Cardiac muscle cell (in vitro differentiated cells and primary cell): ENCODE measurements around the gene NEUROD1. TPM values are rescaled to one million over a fixed set of nuclear protein-coding genes. Genes with fewer than 3 reads are reported as not detected.

Experiments used
- DNase-seq, 2 donors: peaks; one replicate each; pipeline versions ENCODE4 v3.0.0 to v3.0.0-alpha.2; 2010 to 2017; ENCODE audit warnings: low read depth in 1 of 2, low spot score in 1 of 2
- H3K27ac ChIP-seq: fragments of 200-600 bp; sonication (generic); 2 replicates; pipeline ENCODE4 v1.5.1; 2016
- H3K27me3 ChIP-seq: fragments of 200-600 bp; sonication (generic); 2 replicates; pipeline ENCODE4 v1.6.0; 2016; ENCODE audit warnings: control low read depth
- H3K36me3 ChIP-seq: fragments of 200-600 bp; sonication (generic); 2 replicates; pipeline ENCODE4 v1.5.1; 2016; ENCODE audit warnings: control low read depth
- H3K4me1 ChIP-seq: fragments of 200-600 bp; sonication (generic); 2 replicates; pipeline ENCODE4 v1.8.1; 2017; ENCODE audit warnings: low read depth, mild to moderate bottlenecking, mixed run types
- H3K4me3 ChIP-seq: fragments of 200-600 bp; sonication (generic); 2 replicates; pipeline ENCODE4 v1.5.1; 2016; ENCODE audit warnings: mild to moderate bottlenecking
- H3K9me3 ChIP-seq: fragments of 200-600 bp; sonication (generic); 2 replicates; pipeline ENCODE4 v1.5.1; 2017; ENCODE audit warnings: low read depth, mild to moderate bottlenecking, control low read depth
- CTCF ChIP-seq: IDR thresholded peaks from 2 replicates; pipeline ENCODE4 v1.5.1; 2012; ENCODE audit warnings: low read depth, mild to moderate bottlenecking, low read length
- polyA plus RNA-seq: library from polyadenylated mRNA; unstranded; fragments of >200 nt; fragmentation: Nextera tagmentation; extraction: Ambion mirVana; gene quantifications from 2 replicates; pipeline ENCODE4 v1.2.1, GENCODE V29; 2016
- total RNA-seq: library from RNA; depleted of rRNA; stranded (reverse); fragments of >200 nt; gene quantifications from 2 replicates; pipeline ENCODE4 v1.2.3, GENCODE V29; 2016

NEUROD1 gene
- total and polyA plus RNA-seq, 2 experiments from 2014 or later, result not detected

- Histone ChIP-seq H3K27ac (no peak overlapping the region), H3K4me1 (no peaks in the 10 kb centered on the region), H3K36me3 (no peaks in the 10 kb centered on the region), H3K27me3 (no peaks in the 10 kb centered on the region), H3K4me3 (no peak overlapping the region), H3K9me3 (no peaks in the 10 kb centered on the region)
- no peak for TF ChIP-seq CTCF
- DNase-seq, result peak in 1 of 2 donors; percentile 29
These were observed 52.8 kb downstream of the NEUROD1 start for GRCh38 chr2:181627545-181627944.

- Histone ChIP-seq H3K27me3 (peaks cover 3% of the 10 kb centered on the region), H3K4me3 (no peak overlapping the region), H3K4me1 (no peaks in the 10 kb centered on the region), H3K9me3 (no peaks in the 10 kb centered on the region), H3K36me3 (no peaks in the 10 kb centered on the region), H3K27ac (no peak overlapping the region)
- TF ChIP-seq CTCF, result no peak
- peak in 1 of 2 donors; percentile 9 for DNase-seq
These were observed 53.6 kb downstream of the NEUROD1 start for GRCh38 chr2:181626671-181627070.

Other genes starting within 250 kb of the NEUROD1 start
- 0.28 and 0.39 TPM in 2 replicates for gene ITGA4, start 223.1 kb downstream of the NEUROD1 start, total RNA-seq
- 0.44 and 0.86 TPM in 2 replicates for gene ITGA4, start 223.1 kb downstream of the NEUROD1 start, polyA plus RNA-seq
- 0.11 and 0.15 TPM in 2 replicates for gene CERKL, start 23.4 kb downstream of the NEUROD1 start, total RNA-seq
- 0.06 and 0.30 TPM in 2 replicates for gene CERKL, start 23.4 kb downstream of the NEUROD1 start, polyA plus RNA-seq
- gene ITPRID2, start 211.2 kb upstream of the NEUROD1 start, total RNA-seq, result 30.3 and 66.5 TPM in 2 replicates
- gene ITPRID2, start 211.2 kb upstream of the NEUROD1 start, polyA plus RNA-seq, result 15.9 and 39.6 TPM in 2 replicates